ENCODE results near the gene CRCP. TPM values are rescaled to one million over a fixed set of nuclear protein-coding genes. Genes with fewer than 3 reads are reported as not detected.

CRCP gene
- total and polyA plus RNA-seq, 4 donors, result 13.0 to 52.6 (median 18.4) TPM

- Histone ChIP-seq H3K9ac (ENCODE audit: low read depth in 1 of 2, low read length in 2 of 2) (peak overlapping the region; percentile 84 to 99), H3K4me3 (ENCODE audit: low read depth in 1 of 3, low read length in 3 of 3) (peak overlapping the region; percentile 75 to 100 (median 94)), H3K27me3 (ENCODE audit: control insufficient read depth in 4 of 4, insufficient read depth in 4 of 4, low read length in 3 of 4) (no peaks in the 10 kb centered on the region), H3K36me3 (ENCODE audit: control insufficient read depth in 4 of 4, insufficient read depth in 3 of 4, low read depth in 1 of 4, low read length in 3 of 4) (peaks cover 0 to 17% (median 7%) of the 10 kb centered on the region in 4 donors), H3K9me3 (ENCODE audit: control insufficient read depth in 4 of 4, low read length in 3 of 4) (no peaks in the 10 kb centered on the region), H3K27ac (ENCODE audit: low read depth in 1 of 2, low read length in 2 of 2) (peak overlapping the region; percentile 77 to 97), H3K4me1 (ENCODE audit: control insufficient read depth in 4 of 4, insufficient read depth in 4 of 4, low read length in 3 of 4) (peaks cover 0 to 23% (median 10%) of the 10 kb centered on the region in 4 donors)
- TF ChIP-seq HNF4A (conservative IDR thresholded peaks at IDR 0.05) (peak; percentile 96 to 98), ATF3 (IDR thresholded peaks at IDR 0.05) (peak; percentile 58), TAF1 (conservative IDR thresholded peaks at IDR 0.05) (peak; percentile 82), EGR1 (IDR thresholded peaks at IDR 0.05; ENCODE audit: low read depth in 2 of 2) (no peak), SP1 (IDR thresholded peaks at IDR 0.05) (peak; percentile 92), RAD21 (IDR thresholded peaks at IDR 0.05) (peak; percentile 60 to 62), GABPA (IDR thresholded peaks at IDR 0.05 in 1 of 2, conservative IDR thresholded peaks at IDR 0.05 in 1 of 2) (no peak), YY1 (IDR thresholded peaks at IDR 0.05) (peak; percentile 81), FOXA2 (IDR thresholded peaks at IDR 0.05) (no peak), NR2F2 (IDR thresholded peaks at IDR 0.05) (peak; percentile 40), HNF4G (IDR thresholded peaks at IDR 0.05) (peak; percentile 93), MAX (IDR thresholded peaks at IDR 0.05) (no peak), JUND (IDR thresholded peaks at IDR 0.05) (peak in 1 of 2 donors; percentile 10), RXRA (IDR thresholded peaks at IDR 0.05) (peak; percentile 92 to 93), FOXA1 (IDR thresholded peaks at IDR 0.05) (no peak)
- TF ChIP-seq, protein P1, sequence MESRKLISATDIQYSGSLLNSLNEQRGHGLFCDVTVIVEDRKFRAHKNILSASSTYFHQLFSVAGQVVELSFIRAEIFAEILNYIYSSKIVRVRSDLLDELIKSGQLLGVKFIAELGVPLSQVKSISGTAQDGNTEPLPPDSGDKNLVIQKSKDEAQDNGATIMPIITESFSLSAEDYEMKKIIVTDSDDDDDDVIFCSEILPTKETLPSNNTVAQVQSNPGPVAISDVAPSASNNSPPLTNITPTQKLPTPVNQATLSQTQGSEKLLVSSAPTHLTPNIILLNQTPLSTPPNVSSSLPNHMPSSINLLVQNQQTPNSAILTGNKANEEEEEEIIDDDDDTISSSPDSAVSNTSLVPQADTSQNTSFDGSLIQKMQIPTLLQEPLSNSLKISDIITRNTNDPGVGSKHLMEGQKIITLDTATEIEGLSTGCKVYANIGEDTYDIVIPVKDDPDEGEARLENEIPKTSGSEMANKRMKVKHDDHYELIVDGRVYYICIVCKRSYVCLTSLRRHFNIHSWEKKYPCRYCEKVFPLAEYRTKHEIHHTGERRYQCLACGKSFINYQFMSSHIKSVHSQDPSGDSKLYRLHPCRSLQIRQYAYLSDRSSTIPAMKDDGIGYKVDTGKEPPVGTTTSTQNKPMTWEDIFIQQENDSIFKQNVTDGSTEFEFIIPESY (IDR thresholded peaks at IDR 0.05), result peak; percentile 61
- TF ChIP-seq, protein P2, sequence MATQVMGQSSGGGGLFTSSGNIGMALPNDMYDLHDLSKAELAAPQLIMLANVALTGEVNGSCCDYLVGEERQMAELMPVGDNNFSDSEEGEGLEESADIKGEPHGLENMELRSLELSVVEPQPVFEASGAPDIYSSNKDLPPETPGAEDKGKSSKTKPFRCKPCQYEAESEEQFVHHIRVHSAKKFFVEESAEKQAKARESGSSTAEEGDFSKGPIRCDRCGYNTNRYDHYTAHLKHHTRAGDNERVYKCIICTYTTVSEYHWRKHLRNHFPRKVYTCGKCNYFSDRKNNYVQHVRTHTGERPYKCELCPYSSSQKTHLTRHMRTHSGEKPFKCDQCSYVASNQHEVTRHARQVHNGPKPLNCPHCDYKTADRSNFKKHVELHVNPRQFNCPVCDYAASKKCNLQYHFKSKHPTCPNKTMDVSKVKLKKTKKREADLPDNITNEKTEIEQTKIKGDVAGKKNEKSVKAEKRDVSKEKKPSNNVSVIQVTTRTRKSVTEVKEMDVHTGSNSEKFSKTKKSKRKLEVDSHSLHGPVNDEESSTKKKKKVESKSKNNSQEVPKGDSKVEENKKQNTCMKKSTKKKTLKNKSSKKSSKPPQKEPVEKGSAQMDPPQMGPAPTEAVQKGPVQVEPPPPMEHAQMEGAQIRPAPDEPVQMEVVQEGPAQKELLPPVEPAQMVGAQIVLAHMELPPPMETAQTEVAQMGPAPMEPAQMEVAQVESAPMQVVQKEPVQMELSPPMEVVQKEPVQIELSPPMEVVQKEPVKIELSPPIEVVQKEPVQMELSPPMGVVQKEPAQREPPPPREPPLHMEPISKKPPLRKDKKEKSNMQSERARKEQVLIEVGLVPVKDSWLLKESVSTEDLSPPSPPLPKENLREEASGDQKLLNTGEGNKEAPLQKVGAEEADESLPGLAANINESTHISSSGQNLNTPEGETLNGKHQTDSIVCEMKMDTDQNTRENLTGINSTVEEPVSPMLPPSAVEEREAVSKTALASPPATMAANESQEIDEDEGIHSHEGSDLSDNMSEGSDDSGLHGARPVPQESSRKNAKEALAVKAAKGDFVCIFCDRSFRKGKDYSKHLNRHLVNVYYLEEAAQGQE (IDR thresholded peaks at IDR 0.05), result peak; percentile 76
- TF ChIP-seq, protein P3, sequence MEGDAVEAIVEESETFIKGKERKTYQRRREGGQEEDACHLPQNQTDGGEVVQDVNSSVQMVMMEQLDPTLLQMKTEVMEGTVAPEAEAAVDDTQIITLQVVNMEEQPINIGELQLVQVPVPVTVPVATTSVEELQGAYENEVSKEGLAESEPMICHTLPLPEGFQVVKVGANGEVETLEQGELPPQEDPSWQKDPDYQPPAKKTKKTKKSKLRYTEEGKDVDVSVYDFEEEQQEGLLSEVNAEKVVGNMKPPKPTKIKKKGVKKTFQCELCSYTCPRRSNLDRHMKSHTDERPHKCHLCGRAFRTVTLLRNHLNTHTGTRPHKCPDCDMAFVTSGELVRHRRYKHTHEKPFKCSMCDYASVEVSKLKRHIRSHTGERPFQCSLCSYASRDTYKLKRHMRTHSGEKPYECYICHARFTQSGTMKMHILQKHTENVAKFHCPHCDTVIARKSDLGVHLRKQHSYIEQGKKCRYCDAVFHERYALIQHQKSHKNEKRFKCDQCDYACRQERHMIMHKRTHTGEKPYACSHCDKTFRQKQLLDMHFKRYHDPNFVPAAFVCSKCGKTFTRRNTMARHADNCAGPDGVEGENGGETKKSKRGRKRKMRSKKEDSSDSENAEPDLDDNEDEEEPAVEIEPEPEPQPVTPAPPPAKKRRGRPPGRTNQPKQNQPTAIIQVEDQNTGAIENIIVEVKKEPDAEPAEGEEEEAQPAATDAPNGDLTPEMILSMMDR (IDR thresholded peaks at IDR 0.05; ENCODE audit: low read depth, low read length, missing input control), result no peak
- DNase-seq (ENCODE audit: low spot score), result no peak
- WGBS, result 32% methylated on average over 11 of the region's 11 CpGs
These were observed 38.0 kb upstream of the CRCP start for GRCh38 chr7:66076462-66077329.

All from liver (tissue), 9 donors.